K562 (cell line): ENCODE results near the gene RNF151. TPM values are rescaled to one million over a fixed set of nuclear protein-coding genes. Genes with fewer than 3 reads are reported as not detected.

Experiments used
- CCNT2 ChIP-seq: IDR thresholded peaks from 2 replicates; pipeline ENCODE4 v1.6.1; 2011; ENCODE audit warnings: borderline replicate concordance, low read depth, mild to moderate bottlenecking, moderate library complexity, mixed read lengths, low read length; ENCODE audit not compliant: insufficient read length; ENCODE audit errors: extremely low read depth
- FOXA1 ChIP-seq: fragments of 450-650 bp; IDR thresholded peaks from 2 replicates; pipeline ENCODE4 v1.6.1; 2016; ENCODE audit warnings: mild to moderate bottlenecking, borderline replicate concordance
- FOXJ2 ChIP-seq: fragments of 200-800 bp; sonication (Bioruptor generic); IDR thresholded peaks from 2 replicates; pipeline ENCODE4 v1.6.1; 2016; ENCODE audit warnings: missing genetic modification characterization, missing compliant biosample characterization
- GABPB2 ChIP-seq: fragments of 250-450 bp; sonication (Bioruptor Pico); conservative IDR thresholded peaks from 2 replicates; pipeline ENCODE4 v1.5.1; 2021; ENCODE audit warnings: mild to moderate bottlenecking
- GATAD2A ChIP-seq: fragments of 450-650 bp; IDR thresholded peaks from 2 replicates; pipeline ENCODE4 v1.6.1; 2017
- GATAD2B ChIP-seq: fragments of 450-650 bp; IDR thresholded peaks from 2 replicates; pipeline ENCODE4 v1.6.1; 2017; ENCODE audit warnings: mild to moderate bottlenecking, borderline replicate concordance
- HES1 ChIP-seq: fragments of 450-650 bp; IDR thresholded peaks from 2 replicates; pipeline ENCODE4 v1.6.1; 2016; ENCODE audit warnings: low read depth, mild to moderate bottlenecking, moderate library complexity
- IRF9 ChIP-seq: fragments of 450-650 bp; IDR thresholded peaks from 2 replicates; pipeline ENCODE4 v1.6.1; 2016; ENCODE audit warnings: missing biosample characterization, missing genetic modification characterization
- KLF6 ChIP-seq: fragments of 250-450 bp; sonication (Bioruptor Pico); IDR thresholded peaks from 2 replicates; pipeline ENCODE4 v1.4.0; 2020; ENCODE audit warnings: mild to moderate bottlenecking, moderate library complexity, borderline replicate concordance
- MAFF ChIP-seq: IDR thresholded peaks from 2 replicates; pipeline ENCODE4 v1.6.1; 2012; ENCODE audit warnings: low read length, improper control_type of control experiment
- MBD1 ChIP-seq: fragments of 250-450 bp; sonication (Bioruptor Pico); IDR thresholded peaks from 2 replicates; pipeline ENCODE4 v1.8.0; 2022; ENCODE audit warnings: inconsistent platforms
- MXD1 ChIP-seq: fragments of 250-450 bp; sonication (Bioruptor Pico); IDR thresholded peaks from 2 replicates; pipeline ENCODE4 v1.8.0; 2021; ENCODE audit warnings: borderline replicate concordance, mild to moderate bottlenecking, moderate library complexity; ENCODE audit not compliant: poor library complexity, severe bottlenecking
- NR2F6 ChIP-seq: fragments of 450-650 bp; formaldehyde crosslinking; IDR thresholded peaks from 2 replicates; pipeline ENCODE4 v1.4.0; 2020; ENCODE audit warnings: mild to moderate bottlenecking
- POLR2A ChIP-seq: fragments of 450-650 bp; conservative IDR thresholded peaks from 2 replicates; pipeline ENCODE4 v1.6.1; 2016
- SOX6 ChIP-seq: fragments of 450-650 bp; IDR thresholded peaks from 2 replicates; pipeline ENCODE4 v1.6.1; 2014; ENCODE audit warnings: mild to moderate bottlenecking
- TEAD1 ChIP-seq, 2 experiments: fragments of 450-650 bp in 1 of 2; sonication (generic) in 1 of 2; formaldehyde crosslinking; IDR thresholded peaks; 2 replicates each; pipeline versions ENCODE4 v1.4.0 to v1.8.0; 2020 to 2022; ENCODE audit warnings: mild to moderate bottlenecking in 2 of 2, missing genetic modification reagents in 1 of 2
- THRA ChIP-seq: fragments of 450-650 bp; IDR thresholded peaks from 2 replicates; pipeline ENCODE4 v1.6.1; 2017; ENCODE audit warnings: mild to moderate bottlenecking, moderate library complexity
- THRB ChIP-seq: fragments of 450-650 bp; formaldehyde crosslinking; conservative IDR thresholded peaks from 2 replicates; pipeline ENCODE4 v1.4.0; 2022; ENCODE audit warnings: mild to moderate bottlenecking, missing genetic modification characterization
- ZNF398 ChIP-seq: fragments of 250-450 bp; sonication (Bioruptor Pico); IDR thresholded peaks from 2 replicates; pipeline ENCODE4 v1.8.0; 2021; ENCODE audit warnings: moderate library complexity, mild to moderate bottlenecking, inconsistent platforms
- polyA plus RNA-seq, 8 experiments: library from polyadenylated mRNA; depleted of rRNA in 4 of 8; stranded (reverse) in 5 of 8; unstranded in 3 of 8; fragments of >200 nt; fragmentation: Nextera tagmentation in 2 of 8; fragmentation: Illumina TruSeq in 1 of 8; extraction: Ambion mirVana in 2 of 8; extraction: Trizol in 1 of 8; gene quantifications; 2 replicates each; pipeline versions ENCODE4 v1.2.1 to v1.2.3, GENCODE V29; 2011 to 2014; ENCODE audit warnings: inconsistent platforms in 1 of 8, missing spikeins in 1 of 8
- total RNA-seq, 7 experiments: library from RNA; depleted of rRNA in 6 of 7; stranded (reverse); fragments of >200 nt in 6 of 7; fragmentation: Illumina TruSeq in 2 of 7; extraction: Trizol in 2 of 7; gene quantifications; 2 replicates each; pipeline versions ENCODE4 v1.2.1 to v1.2.3, GENCODE V29; 2011 to 2021; ENCODE audit warnings: low replicate concordance in 1 of 7

Gene RNF151
- total and polyA plus RNA-seq, 9 of the 15 experiments (the other 6 are each of a cell fraction or from before 2014, with no cell fraction given) = not detected

GRCh38 chr16:1991948-1992703 is 25.5 kb downstream of the RNF151 start (continued):
- TF ChIP-seq GABPB2 (CRISPR knock-in tag) (no peak), GATAD2A (0 out of 2 replicates have a peak, but pooled peaks have one; percentile 30), HES1 (no peak), FOXA1 (no peak), NR2F6 (CRISPR knock-in tag) (no peak), CCNT2 (peak; percentile 66), THRB (CRISPR knock-in tag) (no peak), MBD1 (CRISPR knock-in tag) (peak; percentile 97), GATAD2B (no peak), TEAD1 (CRISPR knock-in tag; IDR thresholded peaks at IDR 0.05) (no peak; a peak in 1 of 4 replicates), THRA (no peak), KLF6 (no peak), FOXJ2 (tag) (no peak), MAFF (no peak), IRF9 (no peak), ZNF398 (no peak), SOX6 (peak; percentile 43), POLR2A (peak; percentile 73), MXD1 (CRISPR knock-in tag) (peak; percentile 31)
